ENCODE data around the gene HABP2. TPM values are rescaled to one million over a fixed set of nuclear protein-coding genes. Genes with fewer than 3 reads are reported as not detected.

Gene HABP2
- total and polyA plus RNA-seq, 9 of the 15 experiments (the other 6 are each of a cell fraction or from before 2014, with no cell fraction given) = 0.09 TPM; not detected in 8

- intact Hi-C loops (cut with micrococcal nuclease) = loop anchor here (1.0 to 10.0 kb wide), 2 partner anchors 42 to 179 kb away; no protein-coding TSS in a partner anchor
- no peaks in the 10 kb centered on the region for H3K9me1 ChIP-seq (ENCODE audit: control insufficient read depth, insufficient read depth, low read length)
- peaks cover 0 to 17% of the 10 kb centered on the region in 2 experiments; a peak in 2 of 5 replicates for H3K27me3 ChIP-seq (ENCODE audit: control insufficient read depth in 2 of 2, insufficient read depth in 2 of 2, low read length in 2 of 2)
- in situ Hi-C loops (cut with MboI) = no loop called here
- H3K79me2 ChIP-seq (ENCODE audit: control insufficient read depth, insufficient read depth, low read length) = no peaks in the 10 kb centered on the region
- POLR2A ChIA-PET = no interaction called here
- no peaks in the 10 kb centered on the region for H4K20me1 ChIP-seq (replicated peaks; ENCODE audit: control insufficient read depth, insufficient read depth, low read length)
- H2AFZ ChIP-seq (ENCODE audit: low read depth, low read length) = peak overlapping the region; percentile 92
- ATAC-seq = peak; percentile 96
- no peak overlapping the region for H3K27ac ChIP-seq (ENCODE audit: extremely low read depth, low read depth, low read length)
- 2% methylated on average over 14 of the region's 18 CpGs for WGBS (ENCODE audit: insufficient coverage, low coverage, missing lambda C conversion rate)
- H3K9me3 ChIP-seq (replicated peaks; ENCODE audit: control insufficient read depth, insufficient read depth, low read depth, low read length) = no peaks in the 10 kb centered on the region
- no peaks in the 10 kb centered on the region for H3K36me3 ChIP-seq (ENCODE audit: control insufficient read depth, insufficient read depth, low read length)
- peak overlapping the region; percentile 27 for H3K4me3 ChIP-seq
- peak overlapping the region; percentile 81 for H3K4me2 ChIP-seq (ENCODE audit: insufficient read depth, low read length)
- DNase-seq (ENCODE audit: extremely low read depth in 1 of 4, low spot score in 3 of 4) = peak; percentile 70 to 78 (median 77)
- CTCF ChIA-PET (ENCODE audit: low intra/inter-chr PET ratio) = interaction anchor here (0.8 kb wide), 1 partner anchor 42 kb away, joined by 3 read pairs; no protein-coding TSS in a partner anchor
- H3K4me1 ChIP-seq (replicated peaks in 1 of 2; ENCODE audit: control insufficient read depth in 2 of 2, insufficient read depth in 2 of 2, low read length in 2 of 2) = peaks cover 3 to 6% of the 10 kb centered on the region in 2 experiments; a peak in 3 of 5 replicates
- peak; percentile 71 for FAIRE-seq
- no TSS peak for BruUV-seq (replicated peaks)
- H3K9ac ChIP-seq (ENCODE audit: insufficient read depth in 1 of 2, low read depth in 2 of 2, low read length in 2 of 2) = peak overlapping the region in 1 of 2 experiments; percentile 58; a peak in 1 of 4 replicates
- TF ChIP-seq PKNOX1 (IDR thresholded peaks at IDR 0.05) (peak; percentile 32; the same call in 1 of the 2 replicates), ATF4 (CRISPR knock-in tag; IDR thresholded peaks at IDR 0.05) (no peak), ELF4 (CRISPR knock-in tag; IDR thresholded peaks at IDR 0.05) (no peak), ZNF212 (CRISPR knock-in tag; IDR thresholded peaks at IDR 0.05) (no peak), RERE (CRISPR knock-in tag; IDR thresholded peaks at IDR 0.05; ENCODE audit: borderline replicate concordance) (no peak), STAG1 (CRISPR knock-in tag; IDR thresholded peaks at IDR 0.05; ENCODE audit: borderline replicate concordance) (peak; percentile 60; the same call in 1 of the 2 replicates), ZNF41 (CRISPR knock-in tag; conservative IDR thresholded peaks at IDR 0.05) (no peak), RBBP5 (IDR thresholded peaks at IDR 0.05; ENCODE audit: borderline replicate concordance, insufficient read depth, low read length, poor library complexity, severe bottlenecking) (no peak)
Measured at GRCh38 chr10:113563306-113564088, 10.6 kb downstream of the HABP2 start.
